Measurements from ENCODE around the gene AR. TPM values are rescaled to one million over a fixed set of nuclear protein-coding genes. Genes with fewer than 3 reads are reported as not detected.

The AR gene
- total and polyA plus RNA-seq, 2 of the 8 experiments (the other 6 are each of a cell fraction or from before 2014, with no cell fraction given) = 7.1 to 10.7 TPM

- no peak for TF ChIP-seq CHD7 (IDR thresholded peaks at IDR 0.05; ENCODE audit: insufficient replicate concordance, low read length)
- TF ChIP-seq ASH2L (IDR thresholded peaks at IDR 0.05; ENCODE audit: low read length) = no peak
- TF ChIP-seq GTF2F1 (IDR thresholded peaks at IDR 0.05; ENCODE audit: borderline replicate concordance, low read depth, low read length) = no peak
- TF ChIP-seq POU5F1 (IDR thresholded peaks at IDR 0.05; ENCODE audit: low read depth, low read length) = no peak
- no peak for TF ChIP-seq SIRT6 (IDR thresholded peaks at IDR 0.05; ENCODE audit: low read length)
Measured at GRCh38 chrX:67583171-67583570, 39.4 kb downstream of the AR start (continued).

All from H1 (cell line).